Islet of Langerhans (tissue), 1 donor: ENCODE data around the gene NPC2.

Experiments used
- FAIRE-seq: peaks from one replicate; lab custom pipeline; 2011; peaks lifted over from hg19 to GRCh38; lab: Jason Lieb, UNC

NPC2 gene

DNA sequence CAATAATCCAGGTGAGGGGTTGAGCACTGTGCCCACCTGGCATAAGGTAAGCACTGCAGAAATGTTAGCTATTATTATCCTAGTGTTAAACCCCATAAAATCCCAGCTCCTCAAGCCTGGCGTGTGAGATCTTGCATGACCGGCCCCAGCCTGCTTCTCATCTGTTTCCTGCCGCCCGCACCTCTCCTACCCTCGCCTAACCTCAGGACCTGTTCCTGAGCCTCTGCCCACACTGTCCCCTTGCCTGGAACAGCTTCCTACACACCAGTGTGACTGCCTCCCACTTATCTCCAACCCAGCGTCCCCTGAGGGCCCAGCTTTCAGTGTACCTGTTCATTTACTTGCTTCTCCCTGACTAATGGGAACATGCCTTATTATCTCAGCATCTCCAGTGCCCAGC lies 25.1 kb upstream of the NPC2 start:
- FAIRE-seq, result no peak

DNA sequence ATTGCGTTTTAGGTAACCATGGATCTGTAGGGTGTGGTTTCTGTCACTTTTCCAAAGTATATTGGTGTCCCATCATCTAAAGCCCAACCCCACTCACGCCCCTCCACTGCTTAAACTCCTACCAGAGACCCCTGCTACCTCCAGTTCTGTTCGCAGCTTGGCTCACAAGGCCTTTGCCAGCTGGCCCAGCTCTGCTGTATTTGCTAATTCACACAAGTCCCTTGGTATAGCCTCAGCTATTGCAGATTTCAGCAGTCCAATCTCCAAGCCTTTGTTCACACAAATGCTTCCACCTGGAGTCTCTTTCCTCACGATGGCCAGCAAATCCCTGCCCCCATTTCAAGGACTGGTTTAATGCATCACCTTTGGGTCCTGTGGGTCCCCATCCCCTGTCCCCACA lies 24.6 kb upstream of the NPC2 start:
- FAIRE-seq, result no peak

GRCh38 chr14:74516451-74517160 lies 23.5 kb upstream of the NPC2 start:
- no peak for FAIRE-seq

GRCh38 chr14:74515891-74516412 lies 22.8 kb upstream of the NPC2 start:
- no peak for FAIRE-seq

- no peak for FAIRE-seq
These were observed 21.4 kb upstream of the NPC2 start for GRCh38 chr14:74514471-74514941.

GRCh38 chr14:74511966-74512830 lies 19.1 kb upstream of the NPC2 start:
- FAIRE-seq, result no peak

GRCh38 chr14:74510959-74511409 lies 17.9 kb upstream of the NPC2 start:
- no peak for FAIRE-seq

DNA sequence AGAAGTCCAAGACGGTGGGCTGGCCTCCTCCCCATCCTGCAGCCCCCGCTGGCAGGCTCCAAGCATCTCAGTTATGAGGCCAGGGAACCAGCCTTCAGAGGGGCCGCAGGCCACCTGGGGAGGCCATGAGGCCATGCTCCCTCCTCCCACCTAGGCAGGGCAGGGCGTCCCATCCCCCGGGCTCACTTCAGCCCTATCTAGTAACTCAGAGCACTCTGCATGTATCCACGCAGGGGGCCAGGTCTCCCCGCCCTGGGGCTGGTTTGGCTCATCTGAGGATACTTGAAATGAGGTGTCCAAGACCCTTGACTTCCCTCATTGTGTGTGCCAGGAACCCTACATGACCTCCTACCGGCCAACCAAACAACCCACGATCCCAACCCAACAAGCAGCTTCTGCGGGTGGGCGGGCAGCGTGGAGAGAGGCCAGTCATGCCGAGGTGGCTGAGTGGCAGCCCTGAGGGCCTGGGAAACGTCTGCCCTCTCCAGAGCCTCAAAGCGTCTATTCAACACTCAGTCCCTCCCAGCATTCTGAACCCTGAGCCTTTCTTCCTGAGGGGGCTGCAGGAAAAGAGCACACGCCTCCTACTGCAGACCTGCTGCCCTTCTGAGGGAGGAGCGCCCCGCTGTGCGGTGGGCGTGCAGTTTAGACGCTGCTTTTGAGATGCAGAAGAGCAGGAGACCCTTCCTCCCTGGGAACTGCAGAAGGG lies 17.3 kb upstream of the NPC2 start:
- FAIRE-seq, result no peak

DNA sequence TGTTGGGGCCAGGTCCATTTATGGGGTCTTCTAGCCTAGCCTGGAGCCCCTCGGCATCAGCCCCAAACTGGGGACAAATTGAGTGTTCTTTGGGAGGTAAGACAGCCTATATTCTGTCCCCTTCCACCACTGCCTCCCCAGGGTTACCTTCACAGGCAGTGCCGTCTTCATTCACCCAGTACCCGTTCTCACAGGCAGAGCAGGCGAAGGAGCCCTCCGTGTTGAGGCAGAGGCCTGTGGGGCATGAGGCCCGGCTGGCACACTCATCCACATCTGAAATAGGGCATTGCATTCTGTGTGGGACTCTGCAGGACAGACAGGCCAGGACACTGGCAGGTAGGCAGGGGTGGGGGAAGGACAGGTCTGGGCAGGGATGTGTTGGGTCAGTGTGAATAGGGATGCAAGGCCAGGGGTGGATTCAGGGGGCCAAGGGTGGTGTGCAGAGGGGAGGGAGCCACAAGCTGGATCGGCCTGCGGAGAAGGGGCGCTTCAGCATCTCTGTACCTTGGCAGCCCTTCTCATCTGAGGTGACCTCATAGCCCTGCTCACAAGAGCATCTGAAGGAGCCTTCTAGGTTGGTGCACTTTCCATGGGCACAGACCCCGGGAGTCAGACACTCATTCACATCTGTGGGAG lies 16.6 kb upstream of the NPC2 start:
- no peak for FAIRE-seq

DNA sequence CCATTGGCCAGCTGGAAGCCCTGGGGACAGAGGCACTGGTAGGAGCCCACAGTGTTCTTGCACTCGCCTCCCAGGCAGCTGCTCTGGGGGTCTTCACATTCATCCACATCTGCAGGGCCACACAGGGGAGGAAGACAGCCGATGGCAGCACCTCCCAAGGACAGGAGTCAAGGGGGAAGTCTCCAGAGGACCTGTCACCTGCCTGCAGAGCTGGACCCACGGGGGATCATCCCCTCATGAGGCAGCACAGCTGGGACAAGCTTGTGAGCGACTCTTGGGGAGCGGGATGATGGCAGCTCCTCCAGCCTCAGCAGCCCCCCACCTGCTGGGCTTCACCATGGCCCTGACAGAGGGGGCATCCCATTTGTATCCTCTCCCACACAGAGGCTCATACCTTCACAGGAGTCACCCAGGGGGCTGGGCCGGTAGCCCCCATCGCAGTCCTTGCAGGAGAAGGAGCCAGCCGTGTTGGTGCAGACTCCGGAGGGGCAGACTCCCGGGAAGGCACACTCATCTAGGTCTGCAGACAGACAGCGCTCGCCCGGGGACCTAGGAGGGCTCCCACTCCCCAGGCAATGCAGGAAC lies 15.8 kb upstream of the NPC2 start:
- FAIRE-seq, result no peak

DNA sequence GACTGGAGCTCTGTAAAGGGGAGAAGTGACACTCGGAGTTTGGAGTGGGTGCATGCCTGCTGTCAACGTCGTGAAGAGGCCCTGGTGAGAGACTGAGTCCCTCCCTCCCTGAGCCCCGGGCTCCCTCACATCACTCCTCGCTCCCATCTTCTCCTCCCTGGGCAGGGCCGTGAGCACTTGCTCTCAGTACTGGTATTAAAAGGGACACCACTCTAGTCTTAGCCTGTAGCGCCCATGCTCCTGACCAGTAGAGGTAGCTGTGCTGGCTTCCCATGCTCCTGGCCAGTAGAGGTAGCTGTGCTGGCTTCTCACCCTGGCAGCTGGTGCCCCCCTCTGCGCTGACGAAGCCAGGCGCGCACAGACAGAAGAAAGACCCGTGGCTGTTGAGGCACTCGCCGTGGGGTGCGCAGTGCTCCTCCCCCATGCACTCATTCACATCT lies 15.2 kb upstream of the NPC2 start:
- FAIRE-seq, result no peak

DNA sequence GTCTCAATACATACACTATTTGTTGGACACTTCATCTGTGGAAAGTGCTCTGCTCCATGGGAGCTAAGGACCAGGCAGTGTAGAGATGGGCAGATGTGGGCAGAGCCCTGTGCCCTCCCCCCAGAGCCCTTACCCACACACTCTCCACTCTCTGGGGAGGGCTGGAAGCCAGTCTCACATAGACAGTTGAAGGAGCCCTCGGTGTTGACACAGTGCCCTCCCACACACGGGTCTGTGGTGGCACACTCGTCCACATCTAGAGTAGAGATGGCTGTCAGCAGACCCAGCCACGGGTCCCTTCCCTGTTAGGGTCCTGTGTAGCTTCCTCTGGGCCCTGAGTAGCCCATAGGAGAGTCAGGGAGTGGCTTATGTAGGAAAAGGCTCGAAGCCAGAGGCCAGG lies 14.7 kb upstream of the NPC2 start:
- FAIRE-seq, result no peak

DNA sequence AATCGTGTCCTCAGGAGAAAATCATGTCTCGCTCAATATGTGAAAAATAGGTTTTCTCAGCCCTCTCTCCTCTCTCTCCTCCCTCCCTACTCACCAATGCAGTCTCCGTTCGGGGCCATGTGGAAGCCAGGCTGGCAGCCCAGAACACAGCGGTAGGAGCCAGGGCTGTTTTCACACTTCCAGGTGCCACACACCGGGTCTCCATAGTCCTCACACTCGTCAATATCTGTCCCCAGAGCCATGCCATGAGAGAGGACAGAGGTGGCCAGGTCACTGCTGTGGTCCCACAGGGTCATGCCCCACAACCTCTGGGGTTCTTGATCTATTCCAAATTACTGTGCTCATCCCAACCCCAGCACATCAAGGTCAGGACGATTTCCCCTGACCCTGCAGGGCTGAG lies 14.0 kb upstream of the NPC2 start:
- FAIRE-seq, result no peak

DNA sequence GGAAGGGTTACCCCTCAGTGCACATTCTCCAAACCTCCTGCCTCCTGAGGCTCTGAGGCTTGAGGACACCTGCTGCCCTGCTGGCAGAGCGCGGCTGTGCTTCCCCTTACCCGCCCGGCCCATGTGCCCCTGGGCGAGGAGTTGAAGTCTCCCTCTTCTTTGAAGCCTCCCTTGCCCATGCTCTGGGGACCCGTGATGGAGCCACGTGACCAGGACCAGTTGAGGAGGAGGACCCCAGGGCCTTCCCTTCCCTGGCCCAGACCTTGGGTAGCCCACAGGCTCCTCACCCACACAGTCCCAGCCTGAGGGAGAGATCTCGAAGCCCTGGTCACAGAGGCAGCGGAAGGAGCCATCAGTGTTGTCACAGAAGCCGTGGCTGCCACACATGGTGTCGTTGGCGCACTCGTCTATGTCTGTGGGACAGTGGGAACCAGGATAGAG lies 13.3 kb upstream of the NPC2 start:
- FAIRE-seq, result no peak

DNA sequence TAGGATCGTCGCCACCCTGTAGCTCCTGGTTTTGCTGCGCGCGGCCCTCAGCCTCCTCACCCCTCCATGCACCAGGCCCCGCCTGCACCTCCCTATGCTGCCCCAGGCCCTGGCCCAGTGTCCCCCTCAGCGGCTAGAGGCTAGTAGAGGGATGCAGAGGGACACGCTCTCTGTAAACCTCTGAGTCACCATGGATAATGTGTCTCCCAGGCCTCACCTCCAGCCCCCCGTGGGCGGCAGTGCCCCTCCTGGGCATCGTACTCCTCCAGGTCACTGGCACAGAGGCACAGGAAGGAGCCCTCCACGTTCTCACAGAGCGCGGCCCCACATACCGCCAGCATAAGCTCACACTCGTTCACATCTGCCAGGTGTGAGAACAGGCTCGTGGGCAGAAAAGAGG lies 12.7 kb upstream of the NPC2 start:
- FAIRE-seq, result no peak

GRCh38 chr14:74504874-74505720 lies 12.0 kb upstream of the NPC2 start:
- no peak for FAIRE-seq

GRCh38 chr14:74504412-74504811 lies 11.3 kb upstream of the NPC2 start:
- no peak for FAIRE-seq

- no peak for FAIRE-seq
These were observed 10.8 kb upstream of the NPC2 start for GRCh38 chr14:74503938-74504335.

- no peak for FAIRE-seq
These were observed 10.3 kb upstream of the NPC2 start for GRCh38 chr14:74503291-74503937.
